NCI-H128 (cell line): ENCODE measurements around the gene WDR54.
A peak's percentile ranks its signal among the peaks of the same experiment; 100 is the strongest.

Experiments used
- DNase-seq: peaks from one replicate; lab custom pipeline; 2025; ENCODE audit not compliant: unreplicated experiment; lab: John Stamatoyannopoulos, UW

Gene WDR54

GRCh38 chr2:74421221-74421870 lies at the start of gene WDR54, which contains the start of gene C2orf81:
TSS of gene WDR54 (plus strand) at chr2:74421730. CDS start at chr2:74422154, 424 bp downstream.
TSS of gene C2orf81 (minus strand) at chr2:74421619. CDS start at chr2:74421560, 59 bp downstream.
- peak; percentile 91 for DNase-seq

- no peak for DNase-seq
Measured at GRCh38 chr2:74372674-74373073, 48.9 kb upstream of the WDR54 start.

GRCh38 chr2:74373221-74373676 lies 48.3 kb upstream of the WDR54 start:
- DNase-seq, result peak; percentile 64

GRCh38 chr2:74373985-74374384 lies 47.5 kb upstream of the WDR54 start:
- no peak for DNase-seq

GRCh38 chr2:74374509-74375205 lies 46.9 kb upstream of the WDR54 start:
- DNase-seq, result peak; percentile 76

GRCh38 chr2:74375838-74376237 lies 45.7 kb upstream of the WDR54 start:
- DNase-seq, result no peak

- DNase-seq, result no peak
Measured at GRCh38 chr2:74378007-74378406, 43.5 kb upstream of the WDR54 start.

GRCh38 chr2:74379851-74380789 lies 41.4 kb upstream of the WDR54 start, which contains the start of gene DCTN1:
TSS of gene DCTN1 (minus strand) at chr2:74380311. CDS start at chr2:74380037, 274 bp downstream.
- no peak for DNase-seq

GRCh38 chr2:74381751-74382150 lies 39.8 kb upstream of the WDR54 start:
- no peak for DNase-seq

GRCh38 chr2:74383254-74383653 lies 38.3 kb upstream of the WDR54 start:
- no peak for DNase-seq

GRCh38 chr2:74384051-74384450 lies 37.5 kb upstream of the WDR54 start:
- no peak for DNase-seq

- DNase-seq, result no peak
Measured at GRCh38 chr2:74385396-74385795, 36.1 kb upstream of the WDR54 start.

- DNase-seq, result no peak
Measured at GRCh38 chr2:74387346-74387745, 34.2 kb upstream of the WDR54 start.

- no peak for DNase-seq
Measured at GRCh38 chr2:74390606-74391005, 30.9 kb upstream of the WDR54 start.

- DNase-seq, result no peak
Measured at GRCh38 chr2:74391209-74391579, 30.3 kb upstream of the WDR54 start.

- DNase-seq, result peak; percentile 91
Measured at GRCh38 chr2:74391580-74392448, 29.7 kb upstream of the WDR54 start.

- no peak for DNase-seq
Measured at GRCh38 chr2:74392449-74392743, 29.1 kb upstream of the WDR54 start.

GRCh38 chr2:74393525-74393924 lies 28.0 kb upstream of the WDR54 start:
- DNase-seq, result no peak

GRCh38 chr2:74396149-74396548 lies 25.4 kb upstream of the WDR54 start:
- no peak for DNase-seq

GRCh38 chr2:74399785-74400184 lies 21.7 kb upstream of the WDR54 start:
- no peak for DNase-seq

- no peak for DNase-seq
Measured at GRCh38 chr2:74401891-74402290, 19.6 kb upstream of the WDR54 start.
